GM12864 (cell line): ENCODE measurements around the gene CCDC7.
"Not testable (repeated sequence)": the region's sequence is repeated elsewhere in the genome, so short reads cannot be mapped to it uniquely, and the experiment has no call there.

Source experiments
- DNase-seq: peaks from one replicate; pipeline ENCODE4 v3.0.0-alpha.2; 2011; ENCODE audit warnings: low read depth
- H3K4me3 ChIP-seq: 2 replicates; pipeline ENCODE4 v1.5.1; 2011; ENCODE audit warnings: mild to moderate bottlenecking, low read depth, low read length, control low read depth
- TF ChIP-seq, protein P1 (sequence below): IDR thresholded peaks from 2 replicates; pipeline ENCODE4 v1.5.1; 2011; ENCODE audit warnings: low read depth, mild to moderate bottlenecking, moderate library complexity, low read length, control low read depth, inconsistent platforms; ENCODE audit errors: missing control alignments

Gene CCDC7

DNA sequence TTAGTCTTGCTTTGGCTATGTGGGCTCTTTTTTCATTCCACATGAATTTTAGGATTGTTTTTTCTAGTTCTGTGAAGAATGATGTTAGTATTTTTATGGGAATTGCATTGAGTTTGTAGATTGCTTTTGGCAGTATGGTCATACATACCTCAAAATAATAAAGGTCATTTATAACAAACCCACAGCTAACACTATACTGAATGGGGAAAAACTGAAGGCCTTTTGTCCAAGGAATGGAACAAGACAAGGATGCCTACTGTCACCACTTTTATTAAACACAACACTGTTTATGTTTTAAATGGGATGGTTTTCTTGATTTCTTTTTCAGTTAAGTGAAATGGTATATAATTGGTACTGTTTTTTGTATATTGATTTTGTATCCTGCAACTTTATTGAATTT, 84.3 kb downstream of the CCDC7 start:
- TF ChIP-seq, protein P1, sequence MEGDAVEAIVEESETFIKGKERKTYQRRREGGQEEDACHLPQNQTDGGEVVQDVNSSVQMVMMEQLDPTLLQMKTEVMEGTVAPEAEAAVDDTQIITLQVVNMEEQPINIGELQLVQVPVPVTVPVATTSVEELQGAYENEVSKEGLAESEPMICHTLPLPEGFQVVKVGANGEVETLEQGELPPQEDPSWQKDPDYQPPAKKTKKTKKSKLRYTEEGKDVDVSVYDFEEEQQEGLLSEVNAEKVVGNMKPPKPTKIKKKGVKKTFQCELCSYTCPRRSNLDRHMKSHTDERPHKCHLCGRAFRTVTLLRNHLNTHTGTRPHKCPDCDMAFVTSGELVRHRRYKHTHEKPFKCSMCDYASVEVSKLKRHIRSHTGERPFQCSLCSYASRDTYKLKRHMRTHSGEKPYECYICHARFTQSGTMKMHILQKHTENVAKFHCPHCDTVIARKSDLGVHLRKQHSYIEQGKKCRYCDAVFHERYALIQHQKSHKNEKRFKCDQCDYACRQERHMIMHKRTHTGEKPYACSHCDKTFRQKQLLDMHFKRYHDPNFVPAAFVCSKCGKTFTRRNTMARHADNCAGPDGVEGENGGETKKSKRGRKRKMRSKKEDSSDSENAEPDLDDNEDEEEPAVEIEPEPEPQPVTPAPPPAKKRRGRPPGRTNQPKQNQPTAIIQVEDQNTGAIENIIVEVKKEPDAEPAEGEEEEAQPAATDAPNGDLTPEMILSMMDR, result no peak
- no peak overlapping the region for H3K4me3 ChIP-seq
- no peak for DNase-seq

- H3K4me3 ChIP-seq, result no peak overlapping the region
- TF ChIP-seq, protein P1, result no peak
- DNase-seq, result no peak
These were observed 92.3 kb downstream of the CCDC7 start for GRCh38 chr10:32538256-32538655.

DNA sequence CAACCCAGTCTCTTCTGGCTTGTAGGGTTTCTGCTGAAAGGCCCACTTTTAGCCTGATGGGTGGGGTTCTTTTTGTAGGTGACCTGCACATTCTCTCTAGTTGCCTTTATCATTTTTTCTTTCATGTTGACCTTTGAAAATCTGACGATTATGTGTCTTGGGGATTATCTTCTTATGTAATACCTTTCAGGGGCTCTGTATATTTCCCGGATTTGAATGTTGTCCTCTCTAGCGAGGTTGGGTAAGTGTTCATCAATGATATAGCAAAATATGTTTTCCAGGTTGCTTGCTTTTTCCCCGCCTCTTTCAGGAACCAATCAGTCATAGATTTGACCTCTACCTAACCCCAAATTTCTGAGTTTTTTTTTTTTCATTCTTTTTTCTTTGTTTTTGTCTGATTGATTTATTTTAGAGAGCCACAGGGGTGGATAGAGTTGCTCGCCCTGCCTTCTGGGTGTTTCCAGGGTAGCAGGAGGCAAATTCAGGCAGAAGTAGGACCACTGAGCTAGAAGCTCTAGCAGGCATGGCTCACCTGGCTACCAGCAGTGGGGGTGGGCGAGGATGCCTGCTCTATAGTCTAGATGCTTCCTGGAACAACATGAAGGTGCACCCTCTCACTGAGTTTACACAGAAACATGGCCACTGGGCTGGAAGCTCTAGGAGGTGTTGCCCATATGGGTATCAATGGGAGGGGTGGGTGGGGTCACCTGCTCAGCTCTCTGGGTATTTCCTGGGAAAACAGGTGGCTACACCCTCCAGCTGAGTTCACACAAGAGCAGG, 94.9 kb downstream of the CCDC7 start:
- DNase-seq, result no peak
- TF ChIP-seq, protein P1, result no peak
- no peak overlapping the region for H3K4me3 ChIP-seq

- H3K4me3 ChIP-seq, result no peak overlapping the region
- TF ChIP-seq, protein P1, result no peak
- no peak for DNase-seq
These were observed 102.3 kb downstream of the CCDC7 start for GRCh38 chr10:32548208-32548607.

GRCh38 chr10:32556783-32557395, 110.9 kb downstream of the CCDC7 start:
- no peak overlapping the region for H3K4me3 ChIP-seq
- DNase-seq, result no peak
- TF ChIP-seq, protein P1, result no peak

- DNase-seq, H3K4me3 ChIP-seq: not testable (repeated sequence)
These were observed 116.8 kb downstream of the CCDC7 start for GRCh38 chr10:32562695-32563094.

DNA sequence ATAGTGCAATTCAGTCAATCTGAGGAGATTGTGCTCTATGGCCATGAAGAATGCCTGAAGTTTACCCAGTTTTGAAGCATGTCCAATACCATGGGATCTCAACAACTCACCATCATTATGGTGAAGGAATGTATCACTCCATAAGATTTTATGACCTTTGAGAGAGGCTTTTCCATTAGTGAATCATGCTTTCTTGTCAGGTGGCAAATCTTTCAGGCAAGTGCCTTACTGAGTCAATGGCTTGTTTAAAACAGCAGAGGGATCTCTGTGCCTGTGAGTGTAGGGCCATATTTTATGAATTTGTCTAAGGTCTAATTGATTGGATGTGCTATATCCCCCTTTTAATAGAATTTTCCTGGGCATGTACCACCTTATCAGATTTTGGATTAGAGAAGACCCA, 131.5 kb downstream of the CCDC7 start:
- TF ChIP-seq, protein P1, result no peak
- no peak for DNase-seq
- H3K4me3 ChIP-seq, result no peak overlapping the region
